HG03520 (cell line): ENCODE measurements around the gene CSNK1G1.
"Not testable (repeated sequence)": the region's sequence is repeated elsewhere in the genome, so short reads cannot be mapped to it uniquely, and the experiment has no call there.

Experiments
- ATAC-seq: cut with Tn5 transposase; IDR thresholded peaks from one replicate; pipeline ENCODE4 v1.9.1; 2021; ENCODE audit warnings: mild to moderate bottlenecking, moderate library complexity; ENCODE audit not compliant: unreplicated experiment

CSNK1G1 gene

DNA sequence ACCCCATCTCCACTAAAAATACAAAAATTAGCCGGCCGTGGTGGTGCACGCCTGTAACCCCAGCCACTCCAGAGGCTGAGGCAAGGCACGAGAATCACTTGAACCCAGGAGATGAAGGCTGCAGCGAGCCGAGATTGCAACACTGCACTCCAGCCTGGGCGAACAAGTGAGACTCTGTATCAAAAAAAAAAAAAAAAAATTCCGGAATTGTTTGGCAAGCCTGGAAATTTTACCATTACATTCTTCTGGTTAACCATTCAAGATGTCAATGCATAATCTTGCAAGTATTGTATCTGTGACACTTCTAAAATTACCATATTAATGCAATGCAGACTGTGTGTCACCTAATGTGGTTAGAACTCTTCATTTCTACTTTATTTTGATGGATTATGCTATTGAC, 67.0 kb downstream of the CSNK1G1 start:
- no peak for ATAC-seq

DNA sequence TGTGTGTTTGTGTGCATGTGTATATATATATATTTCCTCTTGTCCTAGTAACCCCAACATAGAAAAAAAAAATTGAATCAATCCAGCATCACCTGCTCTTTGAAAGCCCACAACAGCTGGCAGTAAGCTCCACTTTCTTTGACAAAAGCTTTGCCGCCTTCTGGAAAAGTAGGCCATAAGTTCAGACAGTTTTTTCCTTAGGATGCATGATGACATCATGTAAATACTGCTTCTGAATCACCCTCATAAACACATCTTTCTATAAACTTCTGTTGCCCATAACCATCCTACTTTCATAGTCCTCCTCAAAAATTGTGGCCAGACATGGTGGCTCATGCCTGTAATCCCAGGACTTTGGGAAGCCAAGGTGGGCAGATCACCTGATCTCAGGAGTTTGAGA, 67.4 kb downstream of the CSNK1G1 start:
- ATAC-seq: no peak

DNA sequence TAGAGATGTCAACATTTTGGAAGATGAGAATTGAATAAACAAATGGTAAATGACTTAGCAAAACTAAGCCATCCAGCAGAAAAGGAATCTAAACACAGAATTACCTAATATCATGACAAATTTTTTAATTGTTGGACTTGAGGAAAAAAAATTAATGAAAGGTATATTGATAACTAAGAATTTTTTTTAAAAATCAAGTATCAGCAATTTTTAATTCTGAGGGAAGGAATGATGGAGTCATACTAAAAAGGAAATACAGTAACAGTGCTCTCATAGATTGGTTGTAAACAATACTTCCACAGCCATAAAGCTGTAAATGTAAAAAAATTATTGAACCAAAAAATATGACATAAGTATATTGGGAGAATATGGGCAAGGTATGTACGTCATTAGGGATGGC, 68.0 kb downstream of the CSNK1G1 start:
- no peak for ATAC-seq

DNA sequence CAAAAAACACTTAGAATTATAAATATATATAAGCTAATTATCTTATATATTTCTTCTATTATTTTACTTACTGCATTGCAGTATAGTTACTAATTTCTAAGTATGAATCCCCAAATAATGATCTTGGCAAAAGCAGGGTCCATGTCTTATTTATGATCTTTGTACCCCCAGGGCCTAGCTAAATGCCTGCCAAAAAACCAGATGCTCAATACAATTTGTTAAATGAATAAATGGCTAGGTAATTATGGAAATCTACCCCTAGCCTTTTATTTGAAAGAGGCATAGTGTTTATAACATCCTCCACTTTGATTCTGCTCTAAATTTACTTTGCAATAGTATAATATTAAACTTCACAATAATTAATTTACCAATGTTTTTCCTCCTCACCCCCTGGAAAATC, 69.5 kb downstream of the CSNK1G1 start:
- ATAC-seq: no peak

DNA sequence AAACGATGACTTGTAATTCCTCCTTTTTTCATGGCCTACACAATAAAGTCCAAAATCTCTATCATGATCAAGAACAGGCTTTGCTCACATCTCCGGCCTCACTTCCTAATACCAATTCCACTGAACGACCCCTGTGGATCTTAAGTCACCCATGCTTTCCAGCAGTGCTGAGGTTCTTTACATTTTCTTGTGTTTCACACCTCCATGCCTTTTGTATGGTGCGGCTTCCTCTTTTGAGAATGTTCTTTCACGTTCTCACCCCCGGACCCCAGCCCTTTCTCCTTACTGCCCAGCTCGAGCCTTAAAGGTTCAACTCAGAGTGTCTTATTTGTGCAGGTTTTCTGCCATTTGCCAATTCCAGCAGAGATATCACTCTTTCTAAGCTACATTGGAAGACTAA, 70.1 kb downstream of the CSNK1G1 start:
- no peak for ATAC-seq

DNA sequence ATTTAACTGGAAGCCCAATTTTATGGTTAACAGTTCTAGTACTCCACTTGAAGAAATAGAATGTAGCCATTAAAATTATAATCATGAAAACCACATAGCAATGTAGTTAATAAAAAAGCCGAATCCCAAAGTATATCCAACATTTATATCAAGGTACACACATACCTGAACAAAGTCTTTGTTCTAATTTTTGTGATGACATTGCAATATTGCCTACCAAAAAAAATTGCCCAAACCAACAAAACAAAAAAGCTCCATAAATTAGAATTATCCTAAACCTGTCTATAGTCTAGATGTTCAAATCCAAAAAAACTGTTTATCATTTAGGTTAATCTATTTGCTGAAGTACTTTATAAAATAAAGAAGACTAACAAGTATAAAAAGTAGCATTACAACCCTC, 70.8 kb downstream of the CSNK1G1 start:
- ATAC-seq: no peak

DNA sequence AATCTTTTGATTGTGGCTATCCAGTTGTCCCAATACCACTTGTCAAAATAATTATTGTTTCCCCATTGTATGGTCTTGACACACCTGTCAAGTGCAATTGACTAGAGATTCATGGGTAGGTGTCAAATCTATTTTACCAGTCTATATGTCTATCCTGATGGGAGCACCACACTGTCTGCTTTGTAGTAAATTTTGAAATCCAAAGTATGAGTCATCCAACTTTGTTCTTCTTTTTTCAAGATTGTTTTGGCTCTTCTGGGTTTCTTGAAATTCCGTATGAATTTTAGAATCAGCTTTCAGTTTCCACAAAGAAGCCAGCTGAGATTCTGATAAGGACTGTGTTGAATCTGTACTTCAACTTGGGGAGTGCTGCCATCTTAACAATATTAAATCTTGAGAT, 71.9 kb downstream of the CSNK1G1 start:
- no peak for ATAC-seq

DNA sequence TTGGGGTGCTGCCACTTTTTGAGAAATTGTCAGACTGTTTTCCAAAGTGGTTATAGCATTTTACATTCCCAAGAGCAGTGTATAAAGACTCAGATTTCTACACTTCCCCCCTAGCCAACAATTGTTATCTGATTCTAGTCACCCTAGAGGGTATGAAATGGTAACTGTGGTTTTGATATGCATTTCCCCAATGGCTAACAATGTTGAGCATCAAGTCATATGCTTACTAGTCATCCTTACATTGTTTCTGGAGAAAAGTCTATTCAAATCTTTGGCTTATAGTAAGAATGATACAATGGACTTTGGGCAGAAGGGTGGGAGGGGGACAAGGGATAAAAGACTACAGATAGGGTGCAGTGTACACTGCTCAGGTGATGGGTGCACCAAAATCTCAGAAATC, 73.3 kb downstream of the CSNK1G1 start:
- ATAC-seq: no peak

DNA sequence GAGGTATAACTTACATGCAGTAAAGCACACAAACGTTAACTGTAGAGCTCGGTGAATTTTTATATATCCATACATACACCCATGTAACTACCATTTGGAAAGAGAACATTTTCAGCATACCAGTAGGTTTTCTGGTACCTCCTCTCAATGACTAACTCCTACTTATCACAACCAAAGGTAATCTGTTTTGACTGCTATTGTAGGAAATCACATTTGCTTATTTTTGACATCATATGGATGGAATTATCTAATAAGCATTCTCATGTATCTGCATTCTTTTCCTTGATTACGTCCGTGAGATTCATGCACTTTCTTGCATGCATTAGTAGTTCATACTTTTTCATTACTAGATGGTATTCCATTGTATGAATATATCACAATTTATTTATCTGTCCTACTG, 76.8 kb downstream of the CSNK1G1 start:
- ATAC-seq: no peak

DNA sequence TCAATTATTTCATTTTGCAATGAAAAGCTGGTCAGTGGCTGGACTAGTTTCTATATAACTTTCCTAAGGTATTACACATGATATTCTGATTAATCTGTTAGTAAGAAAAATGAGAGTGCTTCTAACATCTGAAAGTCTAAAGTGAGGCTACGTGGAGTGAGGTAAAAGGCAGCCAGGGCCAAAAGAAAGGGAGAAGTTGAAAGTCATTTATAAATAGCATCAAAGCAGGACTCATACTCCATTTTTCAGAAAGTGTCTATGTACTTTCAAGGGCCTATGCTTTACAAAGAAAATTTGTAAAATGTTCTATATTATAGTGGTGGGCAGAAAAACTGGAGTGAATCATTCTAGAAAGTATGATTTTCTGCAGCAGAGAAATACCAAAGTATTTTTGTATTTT, 80.0 kb downstream of the CSNK1G1 start:
- ATAC-seq: no peak

DNA sequence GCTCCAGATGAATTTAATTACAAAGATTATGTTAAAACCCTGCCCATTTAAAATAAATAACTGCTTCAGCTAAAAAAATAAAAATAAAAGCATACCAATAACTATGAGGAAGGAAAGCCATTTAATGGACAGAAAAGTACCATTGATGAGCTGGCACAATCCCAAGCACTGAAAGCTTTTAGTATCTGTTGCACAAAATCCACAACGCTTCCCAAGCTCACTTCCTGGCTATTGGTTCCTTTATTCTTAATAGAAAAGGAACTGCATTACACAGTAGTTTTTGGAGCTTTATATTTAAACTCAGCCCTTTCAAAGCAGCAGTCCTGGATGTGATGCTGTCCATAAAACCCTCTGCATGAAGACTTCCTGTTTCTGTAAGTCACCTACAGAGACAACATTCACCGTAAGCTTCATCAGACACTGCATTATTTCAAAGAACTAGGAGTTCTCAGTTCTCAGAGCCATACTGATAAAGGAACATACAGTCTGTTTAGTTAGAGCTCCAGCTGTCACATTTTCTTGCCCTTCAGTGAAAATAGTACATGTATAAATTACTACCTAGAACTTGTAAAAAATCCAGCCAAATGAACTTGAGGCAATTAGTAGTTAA, 81.5 kb downstream of the CSNK1G1 start:
- no peak for ATAC-seq

DNA sequence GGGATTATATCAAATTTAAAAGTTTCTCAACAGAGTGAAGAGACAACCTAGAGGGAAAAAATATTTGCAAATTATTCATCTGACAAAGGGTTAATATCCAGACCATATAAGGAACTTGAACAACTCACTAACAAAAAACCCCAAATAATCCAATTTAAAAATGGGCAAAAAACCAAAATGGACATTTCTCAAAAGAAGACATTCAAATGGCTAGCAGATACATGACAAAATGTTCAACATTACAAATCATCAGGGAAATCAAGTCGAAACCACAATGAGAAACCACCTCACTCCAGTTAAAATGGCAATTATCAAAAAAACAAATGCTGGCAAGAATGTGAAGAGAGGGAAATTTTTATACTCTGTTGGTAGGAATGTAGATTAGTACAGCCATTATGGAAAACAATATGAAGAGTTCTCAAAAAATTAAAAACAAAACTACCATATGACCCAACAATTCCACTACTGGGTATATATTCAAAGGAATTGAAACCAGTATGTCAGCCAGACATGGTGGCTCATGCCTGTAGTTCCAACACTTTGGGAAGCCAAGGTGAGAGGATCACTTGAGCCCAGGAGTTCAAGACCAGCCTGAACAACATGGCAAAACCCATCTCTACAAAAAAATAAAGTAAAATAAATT, 88.5 kb downstream of the CSNK1G1 start:
- no peak for ATAC-seq

DNA sequence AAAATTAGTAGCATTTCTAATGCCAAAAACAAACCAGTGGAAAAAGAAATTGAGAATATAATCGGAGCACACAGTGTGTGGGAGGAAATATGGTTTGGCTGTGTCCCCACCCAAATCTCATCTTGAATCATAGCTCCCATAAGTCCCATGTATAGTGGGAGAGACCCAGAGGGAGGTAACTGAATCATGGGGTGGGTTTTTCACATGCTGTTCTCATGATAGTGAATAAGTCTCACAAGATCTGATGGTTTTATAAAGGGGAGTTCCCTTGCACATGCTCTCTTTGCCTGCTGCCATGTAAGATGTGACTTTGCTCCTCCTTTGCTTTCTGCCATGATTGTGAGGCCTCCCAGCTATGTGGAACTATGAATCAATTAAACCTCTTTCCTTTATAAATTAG, 90.8 kb downstream of the CSNK1G1 start:
- ATAC-seq: not testable (repeated sequence)

DNA sequence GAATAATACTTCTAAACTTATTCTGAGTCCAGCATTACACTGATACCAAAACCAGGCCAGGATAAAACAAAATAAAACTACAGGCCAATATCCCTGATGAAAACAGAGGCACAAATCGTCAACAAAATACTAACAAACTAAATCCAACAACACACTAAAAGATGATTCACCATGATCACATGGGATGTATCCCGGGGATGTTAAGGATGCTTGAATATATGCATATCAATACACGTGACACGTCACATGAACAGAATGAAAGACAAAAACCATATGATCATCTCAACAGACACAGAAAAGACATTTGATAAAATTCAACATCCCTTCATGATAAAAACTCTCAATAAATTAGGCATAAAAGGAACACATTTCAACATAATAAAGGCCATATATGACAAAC, 91.5 kb downstream of the CSNK1G1 start:
- no peak for ATAC-seq

DNA sequence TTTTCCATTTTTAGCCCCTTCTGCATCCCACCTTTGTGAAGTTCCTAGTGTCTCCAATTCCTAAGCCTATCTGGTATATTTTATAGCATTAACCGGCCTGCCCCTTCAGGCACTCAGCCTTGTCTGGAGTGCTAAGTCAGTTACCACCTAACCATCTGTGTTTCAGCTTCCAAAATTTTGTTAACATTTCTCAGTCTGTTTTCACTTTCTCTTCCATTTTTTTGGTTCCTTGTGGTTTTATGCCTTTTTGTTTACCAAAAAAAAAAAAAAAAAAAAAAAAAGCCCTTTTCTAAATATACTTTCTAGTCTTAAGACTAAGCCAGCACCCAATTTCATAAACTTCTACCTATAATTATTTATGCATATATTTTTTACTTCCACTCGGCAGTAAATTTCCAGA, 92.4 kb downstream of the CSNK1G1 start:
- ATAC-seq: no peak

DNA sequence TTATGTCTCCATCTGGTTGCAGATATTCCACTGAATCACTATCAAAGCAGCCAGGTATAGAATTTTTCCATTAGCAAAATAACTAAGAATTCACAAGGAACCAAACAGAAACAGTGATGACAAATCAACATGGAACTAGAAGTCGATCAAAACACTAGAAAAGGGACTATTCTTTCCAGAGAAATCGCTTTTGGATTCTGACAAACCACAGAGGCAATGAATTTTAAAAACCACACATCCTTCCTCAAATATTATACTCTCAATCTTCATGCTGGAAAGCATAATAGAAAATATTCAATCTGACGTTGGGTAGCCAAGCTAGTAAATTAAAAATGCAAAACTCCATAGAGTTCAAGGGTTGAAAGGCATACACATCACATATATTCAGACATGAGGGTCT, 99.9 kb downstream of the CSNK1G1 start:
- no peak for ATAC-seq

DNA sequence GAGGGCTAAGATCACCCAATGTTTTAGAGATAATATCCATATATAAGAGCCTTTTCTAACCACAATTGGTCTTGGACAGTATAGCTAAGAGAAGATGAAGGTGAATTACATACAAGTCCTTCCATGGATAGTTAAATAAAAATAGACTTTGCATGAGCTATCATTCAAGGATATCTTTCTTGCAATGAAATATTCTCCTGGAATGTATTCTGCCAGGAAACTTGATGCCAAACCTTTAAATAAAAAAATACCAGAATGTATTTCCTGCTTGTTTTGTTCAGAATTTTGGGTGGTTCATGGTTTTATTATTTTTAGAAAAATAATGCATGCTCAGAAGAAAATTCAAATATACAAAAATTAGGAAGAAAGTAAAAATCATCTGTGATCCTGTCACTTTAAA, 104.3 kb downstream of the CSNK1G1 start:
- ATAC-seq: no peak

DNA sequence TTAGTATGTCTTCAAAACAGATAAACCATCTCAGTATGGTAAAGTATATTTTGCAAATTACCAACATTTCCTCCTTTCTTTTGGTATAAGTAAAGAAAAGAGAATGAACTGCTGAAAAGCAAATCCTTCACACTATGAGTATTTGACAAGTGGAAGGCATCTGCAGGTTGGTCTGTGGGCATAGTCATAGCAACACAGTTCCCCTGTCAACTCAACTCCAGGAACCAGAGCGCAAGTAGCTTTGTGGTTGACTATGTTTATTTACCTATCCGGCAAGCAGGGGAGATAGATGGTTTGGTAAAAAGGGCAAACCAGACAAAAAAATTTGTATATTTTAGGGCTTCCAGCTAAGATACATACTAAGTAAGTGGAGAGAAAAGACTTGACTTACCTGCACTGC, 104.9 kb downstream of the CSNK1G1 start:
- no peak for ATAC-seq

DNA sequence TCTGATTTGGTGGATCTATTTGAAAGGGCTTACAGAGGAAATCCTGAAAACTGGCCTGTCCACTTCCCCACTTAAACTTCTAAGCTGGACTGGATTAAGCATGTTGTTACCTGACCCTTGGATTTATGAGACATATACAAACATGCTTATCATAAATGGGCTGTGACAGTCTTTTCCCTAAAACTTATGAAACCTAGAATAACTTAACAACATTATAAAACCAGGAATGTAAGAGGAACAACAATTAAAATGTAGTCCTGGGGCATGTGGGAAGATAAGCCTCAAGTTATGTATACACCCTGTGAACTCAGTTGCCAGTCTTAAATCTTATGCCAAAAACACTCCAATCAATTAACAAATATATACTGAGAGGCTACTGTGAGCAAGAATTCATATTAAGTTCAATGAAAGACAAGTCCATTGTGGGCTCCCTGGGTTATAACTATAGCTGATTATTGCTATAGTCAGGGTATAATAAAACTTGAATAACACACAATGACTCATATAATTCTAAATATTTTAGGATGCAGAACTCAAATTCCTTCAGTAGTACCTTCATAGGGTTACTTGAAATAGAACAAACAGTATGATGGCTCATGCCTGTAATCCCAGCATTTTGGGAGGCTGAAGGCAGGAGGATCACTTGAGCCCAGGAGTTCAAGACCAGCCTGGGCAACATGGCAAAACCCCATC, 105.9 kb downstream of the CSNK1G1 start:
- no peak for ATAC-seq

DNA sequence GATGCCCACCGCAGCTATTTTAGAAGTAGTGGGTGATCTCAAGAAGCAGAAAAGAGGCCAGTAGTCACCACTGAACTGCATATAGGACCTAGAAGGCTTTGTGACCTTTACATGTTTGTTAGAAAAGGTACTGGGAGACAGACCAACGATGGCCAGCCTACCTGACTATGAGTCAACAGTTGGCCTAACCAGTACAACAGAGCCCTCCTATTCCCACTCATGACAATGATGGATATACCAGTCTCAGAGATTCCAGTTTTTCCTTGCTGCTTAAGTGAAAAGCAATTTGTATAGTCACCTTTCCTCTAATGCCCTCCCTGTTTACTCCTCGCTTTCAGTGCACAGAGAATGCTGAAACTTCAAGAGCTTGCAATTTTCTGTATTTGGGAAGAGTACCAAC, 106.6 kb downstream of the CSNK1G1 start:
- no peak for ATAC-seq

DNA sequence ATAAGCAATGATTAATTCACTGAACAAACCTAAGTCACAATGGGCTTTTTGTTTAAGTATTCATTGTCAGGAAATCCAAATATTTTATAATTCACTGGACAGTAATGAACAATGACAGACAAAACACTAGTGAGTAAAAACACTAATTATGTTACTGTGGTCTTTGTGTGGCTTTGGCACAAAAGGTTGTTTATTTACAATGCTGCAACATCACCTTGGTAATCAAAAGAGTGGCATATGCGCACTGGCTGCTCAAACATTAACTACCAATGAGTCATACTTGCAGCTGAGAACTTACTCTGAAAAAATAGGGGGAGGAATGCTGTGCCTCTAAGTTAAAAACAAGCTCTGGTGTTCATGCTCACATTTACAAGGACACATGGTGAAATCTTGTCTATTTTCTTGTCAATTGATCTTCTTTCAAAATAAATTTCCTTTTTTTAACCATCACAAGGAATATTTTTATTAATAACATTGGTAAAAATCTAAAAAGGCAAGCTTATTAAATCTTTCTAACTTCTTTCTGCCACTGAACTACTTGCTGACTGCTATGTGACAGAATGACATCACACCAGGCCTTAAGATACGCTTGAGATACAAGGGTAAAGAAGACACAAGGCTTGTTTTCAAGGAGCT, 107.9 kb downstream of the CSNK1G1 start:
- ATAC-seq: peak; percentile 53

DNA sequence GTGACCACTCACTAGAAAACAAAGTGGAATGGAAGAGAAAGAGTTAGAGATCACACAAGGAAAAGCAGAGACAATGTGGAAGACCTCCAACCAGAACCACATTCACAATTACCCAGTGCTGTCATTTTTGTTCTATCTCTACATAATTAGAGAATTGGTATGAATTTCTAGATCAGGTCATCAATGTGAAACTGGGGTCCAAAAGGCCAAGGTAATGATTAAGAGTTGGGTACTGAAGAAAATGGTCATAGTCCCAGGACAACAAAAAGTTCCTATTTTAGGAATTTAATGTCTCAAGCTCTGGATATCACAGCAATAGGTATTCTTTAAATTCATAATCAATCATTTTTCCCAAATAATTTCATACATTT, 108.5 kb downstream of the CSNK1G1 start:
- no peak for ATAC-seq
